ENCODE measurements around the gene PCDH7. TPM values are rescaled to one million over a fixed set of nuclear protein-coding genes. Genes with fewer than 3 reads are reported as not detected.

Gene PCDH7
- total RNA-seq, 1 experiment from 2014 or later: 16.8 TPM

DNA sequence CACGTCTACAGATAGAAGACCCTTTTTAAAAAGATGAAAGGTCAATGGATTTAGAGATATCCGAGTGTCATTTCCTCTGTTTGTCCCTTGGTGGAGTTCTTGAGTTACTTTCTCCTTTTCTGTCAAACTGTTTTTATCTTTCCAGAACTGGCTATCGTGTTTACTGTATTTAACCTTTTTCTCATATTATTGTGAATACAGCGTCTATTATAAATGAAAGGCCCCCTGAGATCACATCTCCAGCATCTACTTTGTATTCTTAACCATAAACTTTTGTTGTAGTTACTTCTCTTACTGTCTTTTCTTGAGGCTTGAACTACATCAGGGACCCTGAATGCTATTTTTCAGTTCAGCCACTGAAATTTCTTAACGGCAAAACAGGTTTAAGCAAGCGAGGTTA lies 4.0 kb upstream of the PCDH7 start:
- H3K27me3 Mint-ChIP-seq (ENCODE audit: low read depth): peaks cover 32% of the 10 kb centered on the region
- no peak overlapping the region for H2BK12ac ChIP-seq (ENCODE audit: insufficient read length, low read depth, low read length)
- no peak overlapping the region for H3T11ph ChIP-seq (ENCODE audit: low read length)
- peaks cover 36% of the 10 kb centered on the region for H3K23me2 ChIP-seq (ENCODE audit: insufficient read length, low read depth, low read length, poor library complexity, severe bottlenecking)
- H4K5ac ChIP-seq (ENCODE audit: insufficient read length, low read depth, low read length): no peak overlapping the region
- H3K36me3 Mint-ChIP-seq (ENCODE audit: insufficient read depth in 1 of 3, low read depth in 3 of 3): peaks cover 0 to 4% (median 0%) of the 10 kb centered on the region in 3 experiments; a peak in 1 of 7 replicates
- H2BK15ac ChIP-seq (ENCODE audit: low read depth, low read length): no peak overlapping the region
- 0 out of 2 replicates have a peak, but pooled peaks cover 4% of the 10 kb centered on the region for H3K4me1 ChIP-seq (ENCODE audit: insufficient read depth, low read length)
- no peak overlapping the region for H2BK20ac ChIP-seq (ENCODE audit: low read depth, low read length, poor library complexity, severe bottlenecking)
- no peak overlapping the region for H3K18ac ChIP-seq (ENCODE audit: insufficient read length, low read depth, low read length)
- no peaks in the 10 kb centered on the region for H3K79me2 ChIP-seq (ENCODE audit: insufficient read depth, low read length)
- H2BK5ac ChIP-seq (ENCODE audit: insufficient read length, low read length): no peak overlapping the region
- peak overlapping the region; percentile 90 to 100 for H3K4me3 Mint-ChIP-seq
- H3K27me3 ChIP-seq (ENCODE audit: insufficient read depth, low read length): peaks cover 4% of the 10 kb centered on the region; the same call in 1 of the 2 replicates
- TF ChIP-seq, protein P1, sequence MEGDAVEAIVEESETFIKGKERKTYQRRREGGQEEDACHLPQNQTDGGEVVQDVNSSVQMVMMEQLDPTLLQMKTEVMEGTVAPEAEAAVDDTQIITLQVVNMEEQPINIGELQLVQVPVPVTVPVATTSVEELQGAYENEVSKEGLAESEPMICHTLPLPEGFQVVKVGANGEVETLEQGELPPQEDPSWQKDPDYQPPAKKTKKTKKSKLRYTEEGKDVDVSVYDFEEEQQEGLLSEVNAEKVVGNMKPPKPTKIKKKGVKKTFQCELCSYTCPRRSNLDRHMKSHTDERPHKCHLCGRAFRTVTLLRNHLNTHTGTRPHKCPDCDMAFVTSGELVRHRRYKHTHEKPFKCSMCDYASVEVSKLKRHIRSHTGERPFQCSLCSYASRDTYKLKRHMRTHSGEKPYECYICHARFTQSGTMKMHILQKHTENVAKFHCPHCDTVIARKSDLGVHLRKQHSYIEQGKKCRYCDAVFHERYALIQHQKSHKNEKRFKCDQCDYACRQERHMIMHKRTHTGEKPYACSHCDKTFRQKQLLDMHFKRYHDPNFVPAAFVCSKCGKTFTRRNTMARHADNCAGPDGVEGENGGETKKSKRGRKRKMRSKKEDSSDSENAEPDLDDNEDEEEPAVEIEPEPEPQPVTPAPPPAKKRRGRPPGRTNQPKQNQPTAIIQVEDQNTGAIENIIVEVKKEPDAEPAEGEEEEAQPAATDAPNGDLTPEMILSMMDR (conservative IDR thresholded peaks at IDR 0.05): peak; percentile 72
- H4K8ac ChIP-seq (replicated peaks; ENCODE audit: insufficient read length, low read depth, low read length): no peak overlapping the region
- no peak overlapping the region for H3K4ac ChIP-seq (ENCODE audit: low read depth, low read length)
- H2AK5ac ChIP-seq (ENCODE audit: insufficient read length, low read length): no peak overlapping the region
- H3K79me1 ChIP-seq (ENCODE audit: insufficient read depth, low read depth, low read length, poor library complexity, severe bottlenecking): no peaks in the 10 kb centered on the region
- H3K9me3 Mint-ChIP-seq: peaks cover 0 to 3% of the 10 kb centered on the region in 2 experiments; a peak in 3 of 5 replicates
- peak overlapping the region; percentile 58 for H3K4me2 ChIP-seq (ENCODE audit: insufficient read depth, insufficient read length, low read length)
- DNase-seq: no peak
- peaks cover 30 to 33% of the 10 kb centered on the region in 2 experiments for H3K4me1 Mint-ChIP-seq
- no peak overlapping the region for H3K23ac ChIP-seq (ENCODE audit: insufficient read length, low read depth, low read length)
- no peak overlapping the region for H3K14ac ChIP-seq (ENCODE audit: insufficient read depth, low read length)
- H4K20me1 ChIP-seq (ENCODE audit: control insufficient read depth, insufficient read depth, insufficient read length): no peaks in the 10 kb centered on the region
- H3K9me3 ChIP-seq (ENCODE audit: control insufficient read depth, low read depth, low read length): no peaks in the 10 kb centered on the region
- H3K27ac ChIP-seq (ENCODE audit: insufficient read length, low read depth, low read length): no peak overlapping the region
- no CpG with 5 or more reads among the region's 6 CpGs for WGBS (ENCODE audit: extremely low coverage, insufficient read length, low lambda C conversion rate)
- H3K9ac ChIP-seq (ENCODE audit: extremely low read depth, insufficient read length, low read length): no peak overlapping the region
- H3K56ac ChIP-seq (ENCODE audit: insufficient read length, low read depth, low read length): no peak overlapping the region
- no peak overlapping the region for H2BK120ac ChIP-seq (ENCODE audit: low read depth, low read length, poor library complexity, severe bottlenecking)
- no peak overlapping the region for H2AFZ ChIP-seq (ENCODE audit: low read length)
- H4K91ac ChIP-seq (ENCODE audit: insufficient read length, low read depth, low read length): no peak overlapping the region
- no peak overlapping the region for H3K27ac Mint-ChIP-seq

All from H9 (cell line).